Measurements from ENCODE around the gene ZNF655. TPM values are rescaled to one million over a fixed set of nuclear protein-coding genes. Genes with fewer than 3 reads are reported as not detected.
"Not testable (repeated sequence)": the region's sequence is repeated elsewhere in the genome, so short reads cannot be mapped to it uniquely, and the experiment has no call there.

Gene ZNF655, protein sequence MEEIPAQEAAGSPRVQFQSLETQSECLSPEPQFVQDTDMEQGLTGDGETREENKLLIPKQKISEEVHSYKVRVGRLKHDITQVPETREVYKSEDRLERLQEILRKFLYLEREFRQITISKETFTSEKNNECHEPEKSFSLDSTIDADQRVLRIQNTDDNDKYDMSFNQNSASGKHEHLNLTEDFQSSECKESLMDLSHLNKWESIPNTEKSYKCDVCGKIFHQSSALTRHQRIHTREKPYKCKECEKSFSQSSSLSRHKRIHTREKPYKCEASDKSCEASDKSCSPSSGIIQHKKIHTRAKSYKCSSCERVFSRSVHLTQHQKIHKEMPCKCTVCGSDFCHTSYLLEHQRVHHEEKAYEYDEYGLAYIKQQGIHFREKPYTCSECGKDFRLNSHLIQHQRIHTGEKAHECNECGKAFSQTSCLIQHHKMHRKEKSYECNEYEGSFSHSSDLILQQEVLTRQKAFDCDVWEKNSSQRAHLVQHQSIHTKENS
- 43.1 TPM for polyA plus RNA-seq (2013, experiment 1 of 2; ENCODE audit: insufficient read length)
- polyA plus RNA-seq (2013, experiment 2 of 2; ENCODE audit: insufficient read length): 42.9 TPM

GRCh38 chr7:99558306-99559174 lies at the start of gene ZNF655:
TSS of gene ZNF655 (plus strand) at chr7:99558642. CDS start at chr7:99560560, 1,918 bp downstream.
- peak; percentile 93 for DNase-seq

DNA sequence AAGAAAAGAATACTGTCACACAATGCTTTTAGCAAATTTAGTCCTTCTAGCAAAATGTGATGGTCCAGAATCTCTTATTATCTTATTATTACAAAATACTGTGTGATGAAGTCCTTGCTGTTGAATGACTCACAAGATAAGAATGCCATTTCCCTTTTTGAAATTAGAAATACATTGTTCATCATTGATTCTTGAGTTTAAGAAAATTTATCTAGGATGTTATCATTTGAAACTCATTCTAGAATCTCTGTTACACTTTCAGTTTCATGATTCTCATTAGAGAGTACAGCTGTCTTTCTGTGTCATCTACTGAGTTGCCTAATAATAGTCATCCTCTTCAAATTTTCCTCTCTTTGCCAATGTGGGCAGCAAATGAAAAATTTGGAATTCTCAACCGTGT lies 44.4 kb upstream of the ZNF655 start:
- DNase-seq: peak; percentile 18

GRCh38 chr7:99521399-99521798 lies 37.0 kb upstream of the ZNF655 start:
- no peak for DNase-seq

- no peak for DNase-seq
These were observed 32.6 kb upstream of the ZNF655 start for GRCh38 chr7:99525713-99526440.

- DNase-seq: no peak
These were observed 27.1 kb upstream of the ZNF655 start for GRCh38 chr7:99531354-99531765.

GRCh38 chr7:99535667-99536066 lies 22.8 kb upstream of the ZNF655 start:
- DNase-seq: no peak

DNA sequence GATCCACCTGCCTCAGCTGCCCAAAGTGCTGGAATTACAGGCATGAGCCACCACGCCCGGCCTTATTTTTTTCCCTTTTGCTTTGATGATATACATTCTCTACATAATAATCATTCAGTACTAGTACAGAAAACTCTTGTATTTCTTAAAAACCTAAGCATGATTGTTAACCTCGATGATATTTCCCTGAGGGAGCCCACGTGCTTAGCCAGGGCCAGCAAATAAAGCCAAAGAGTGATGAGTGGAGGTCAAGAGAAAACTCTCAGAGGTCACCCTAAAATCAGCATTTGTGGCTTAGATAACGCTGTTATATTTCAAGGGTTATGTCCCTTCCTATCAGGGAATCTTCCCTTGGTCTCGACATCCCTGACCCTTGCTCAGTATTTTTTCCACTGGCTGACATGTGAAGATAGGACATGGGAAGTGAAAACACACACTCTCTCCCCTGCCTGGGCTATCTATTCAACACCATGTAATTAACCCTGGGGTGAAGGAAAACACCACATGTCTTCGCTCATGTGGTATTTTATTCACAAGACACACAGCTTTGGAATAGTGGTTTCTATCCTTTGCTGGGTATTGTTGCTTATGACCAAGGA lies 19.1 kb upstream of the ZNF655 start:
- no peak for DNase-seq

GRCh38 chr7:99540542-99540941 lies 17.9 kb upstream of the ZNF655 start:
- DNase-seq: no peak

GRCh38 chr7:99541212-99541611 lies 17.2 kb upstream of the ZNF655 start:
- DNase-seq: no peak

DNA sequence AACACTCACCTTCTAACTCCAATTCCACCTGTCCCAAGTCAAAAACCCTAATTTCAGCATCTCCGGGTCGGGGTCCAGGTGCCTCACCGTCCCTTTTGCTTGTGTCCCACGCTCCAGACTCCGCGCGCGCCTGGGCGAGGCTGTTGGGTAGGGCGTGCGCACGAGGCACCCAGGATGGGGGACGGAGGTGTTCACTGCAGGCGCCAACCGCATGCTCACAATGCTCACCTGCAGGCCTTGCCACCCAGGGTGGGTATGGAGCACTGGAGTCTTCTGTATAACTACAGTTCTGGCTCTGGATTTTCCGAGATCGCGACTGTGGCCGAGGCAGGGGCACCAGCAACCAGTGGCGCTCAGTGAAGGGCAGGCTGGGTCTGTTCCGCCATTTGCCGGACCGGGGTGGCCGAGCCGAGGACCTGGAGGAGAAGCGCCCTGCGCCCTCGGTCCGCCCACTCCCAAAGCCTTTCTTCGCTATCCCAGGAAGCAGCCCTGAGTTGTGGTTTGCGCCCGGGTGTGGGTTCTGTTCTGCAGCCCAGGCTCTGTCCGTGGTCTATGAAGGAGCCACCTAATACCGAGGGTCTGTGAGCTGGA lies 15.3 kb upstream of the ZNF655 start:
- DNase-seq: no peak

DNA sequence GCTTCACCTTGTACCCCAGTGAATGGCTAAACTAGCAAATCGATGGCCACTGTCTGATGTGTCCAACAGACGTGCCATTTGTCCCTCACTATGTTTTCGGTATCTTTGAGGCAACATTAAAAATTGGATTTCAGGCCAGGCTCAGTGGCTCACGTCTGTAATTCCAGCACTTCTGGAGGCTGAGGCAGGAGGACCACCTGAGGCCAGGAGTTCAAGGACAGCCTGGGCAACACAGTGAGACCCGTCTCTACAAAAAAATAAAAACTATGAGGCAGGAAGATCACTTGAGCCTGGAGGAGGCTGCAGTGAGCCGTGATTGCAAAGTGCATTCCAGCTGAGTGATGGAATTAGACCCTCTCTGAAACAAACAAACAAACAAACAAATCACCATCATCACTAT lies 14.5 kb upstream of the ZNF655 start:
- no peak for DNase-seq

DNA sequence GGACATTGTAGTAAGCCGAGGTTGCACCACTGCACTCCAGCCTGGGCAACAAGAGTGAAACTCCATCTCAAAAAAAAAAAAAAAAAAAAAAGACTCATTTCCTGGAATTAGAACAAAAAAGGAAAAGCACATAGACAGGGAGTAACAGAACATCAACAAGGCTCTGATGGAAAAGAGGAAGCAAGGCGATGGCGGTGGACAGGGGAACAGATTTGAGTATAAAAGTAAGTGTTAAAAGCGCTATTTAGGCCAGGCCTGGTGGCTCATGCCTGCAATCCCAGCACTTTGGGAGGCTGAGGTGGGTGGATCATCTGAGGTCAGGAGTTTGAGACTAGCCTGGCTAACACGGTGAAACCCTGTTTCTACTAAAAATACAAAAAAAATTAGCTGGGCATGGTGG lies 13.1 kb upstream of the ZNF655 start:
- not testable (repeated sequence) for DNase-seq

- DNase-seq: not testable (repeated sequence)
These were observed 8.9 kb upstream of the ZNF655 start for GRCh38 chr7:99549545-99549944.

- no peak for DNase-seq
These were observed 7.1 kb upstream of the ZNF655 start for GRCh38 chr7:99551334-99551733.

GRCh38 chr7:99551767-99552463 lies 6.5 kb upstream of the ZNF655 start, which contains the start of gene FAM200A:
TSS of gene FAM200A (minus strand) at chr7:99552114. CDS start at chr7:99548407, 3,707 bp downstream.
- peak; percentile 95 for DNase-seq

DNA sequence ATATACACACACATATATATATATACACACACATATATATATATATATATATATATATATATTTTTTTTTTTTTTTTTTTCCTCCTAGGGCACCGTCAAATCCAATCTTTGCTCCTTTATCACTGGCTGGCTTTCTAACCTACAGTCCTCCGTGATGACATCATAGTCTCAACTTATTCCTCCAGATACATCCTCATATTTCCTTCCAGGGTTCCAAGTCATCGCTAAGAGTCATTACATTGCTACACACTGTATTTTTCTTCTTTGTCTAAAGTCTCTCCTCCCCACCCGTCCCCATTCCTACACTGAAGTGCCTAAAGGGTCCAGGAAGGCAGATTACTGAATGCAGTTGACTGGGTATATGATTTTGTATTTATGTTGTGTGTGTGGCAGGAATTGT lies 5.4 kb upstream of the ZNF655 start:
- no peak for DNase-seq

DNA sequence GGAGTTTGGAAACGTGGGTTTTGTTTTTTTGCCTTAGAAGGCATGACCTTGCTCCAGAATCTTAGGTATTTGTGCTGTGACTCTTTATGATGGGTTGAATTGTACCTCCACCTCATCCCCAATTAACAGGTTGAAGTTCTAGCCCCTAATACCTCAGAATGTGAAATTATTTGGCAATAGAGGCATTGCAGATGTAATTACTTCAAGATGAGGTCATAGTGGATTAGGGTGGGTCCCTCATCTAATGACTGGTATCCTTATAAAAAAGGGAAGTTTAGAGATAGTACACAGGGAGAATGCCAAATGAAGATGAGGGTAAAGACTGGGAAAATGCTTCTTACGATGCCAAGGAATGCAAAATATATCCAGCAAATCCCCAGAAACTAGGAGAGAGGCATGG lies 3.5 kb upstream of the ZNF655 start:
- no peak for DNase-seq

- no peak for DNase-seq
These were observed 1.2 kb upstream of the ZNF655 start for GRCh38 chr7:99557196-99557607.

- DNase-seq: no peak
These were observed 519 bp upstream of the ZNF655 start for GRCh38 chr7:99557940-99558305.

- DNase-seq: peak; percentile 23
These were observed 903 bp downstream of the ZNF655 start for GRCh38 chr7:99559175-99559915.
